ENCODE results near the gene ELN.

- no peak for TF ChIP-seq CTCF (optimal IDR thresholded peaks at IDR 0.05 in 1 of 3, IDR thresholded peaks at IDR 0.05 in 1 of 3, conservative IDR thresholded peaks at IDR 0.05 in 1 of 3; ENCODE audit: extremely low read depth in 1 of 3, insufficient read depth in 2 of 3, low read length in 3 of 3)
- TF ChIP-seq EZH2 (IDR thresholded peaks at IDR 0.05; ENCODE audit: low read length), result no peak
Measured at GRCh38 chr7:74056096-74056915, 28.3 kb downstream of the ELN start.
